AG04450 (cell line): Measurements from ENCODE around the gene NDE1. TPM values are rescaled to one million over a fixed set of nuclear protein-coding genes. Genes with fewer than 3 reads are reported as not detected.
"Not testable (repeated sequence)": the region's sequence is repeated elsewhere in the genome, so short reads cannot be mapped to it uniquely, and the experiment has no call there.

Experiments used
- CTCF ChIA-PET: fragments of 300-600, 350-600 bp; formaldehyde crosslinking; extraction: SDS; loops from one replicate; lab custom pipeline; 2022; ENCODE audit warnings: antibody characterized with exemption, inconsistent platforms; lab: Charles Lee
- POLR2A ChIA-PET: fragments of 350-600 bp; formaldehyde crosslinking; extraction: SDS; loops from one replicate; lab custom pipeline; 2021; ENCODE audit warnings: antibody characterized with exemption, inconsistent platforms; lab: Yijun Ruan, JAX
- DNase-seq: peaks from one replicate; pipeline ENCODE4 v3.0.0-alpha.2; 2011; ENCODE audit warnings: low read depth, low spot score
- H3K27ac ChIP-seq: one replicate; pipeline ENCODE4 v1.5.1; 2012; ENCODE audit warnings: low read depth, low read length, control low read depth
- H3K27me3 ChIP-seq: one replicate; pipeline ENCODE4 v1.6.0; 2012; ENCODE audit warnings: low read length; ENCODE audit not compliant: control insufficient read depth, insufficient read depth
- H3K4me3 ChIP-seq: 2 replicates; pipeline ENCODE4 v1.5.1; 2011; ENCODE audit warnings: mild to moderate bottlenecking, low read depth, low read length, control low read depth
- H3K9me3 ChIP-seq: 2 replicates; pipeline ENCODE4 v1.5.1; 2012; ENCODE audit warnings: low read length; ENCODE audit not compliant: control insufficient read depth, insufficient read depth
- polyA plus RNA-seq: library from polyadenylated mRNA; depleted of rRNA; stranded (reverse); fragments of >200 nt; gene quantifications from 2 replicates; pipeline ENCODE4 v1.2.3, GENCODE V29; 2011
- TF ChIP-seq, protein P1 (sequence below): IDR thresholded peaks from 2 replicates; pipeline ENCODE4 v1.5.1; 2011; ENCODE audit warnings: low read depth, low read length, control low read depth, inconsistent platforms

The NDE1 gene
- polyA plus RNA-seq, 1 experiment = 29.9 TPM

DNA sequence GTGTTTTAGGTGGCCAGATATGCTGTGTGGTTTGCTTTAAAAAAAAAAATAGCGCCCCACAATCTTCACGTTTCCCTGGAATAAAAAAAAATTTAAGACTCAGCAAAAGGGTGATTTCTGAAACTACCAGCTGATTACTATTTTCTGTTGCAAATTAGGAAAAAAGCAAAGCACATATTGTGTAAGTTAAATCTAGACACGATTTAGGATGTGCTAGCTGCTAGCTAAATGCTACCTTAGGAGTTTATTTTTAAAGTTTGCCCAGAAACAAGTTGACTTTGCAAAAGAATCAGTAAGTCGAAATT is 6.1 kb upstream of the NDE1 start:
- peak overlapping the region; percentile 98 for H3K27ac ChIP-seq
- no peaks in the 10 kb centered on the region for H3K27me3 ChIP-seq
- no peaks in the 10 kb centered on the region; the same call in 1 of the 2 replicates for H3K9me3 ChIP-seq
- DNase-seq = no peak
- ChIA-PET POLR2A (interaction anchor here (0.8 kb wide), 1 partner anchor 10 kb away, joined by 5 read pairs; no protein-coding TSS in a partner anchor), CTCF (interaction anchor here (0.8 to 1.3 kb wide), 2 partner anchors 9 to 27 kb away, joined by 3 to 6 read pairs; no protein-coding TSS in a partner anchor)
- H3K4me3 ChIP-seq = peak overlapping the region; percentile 90
- TF ChIP-seq, protein P1, sequence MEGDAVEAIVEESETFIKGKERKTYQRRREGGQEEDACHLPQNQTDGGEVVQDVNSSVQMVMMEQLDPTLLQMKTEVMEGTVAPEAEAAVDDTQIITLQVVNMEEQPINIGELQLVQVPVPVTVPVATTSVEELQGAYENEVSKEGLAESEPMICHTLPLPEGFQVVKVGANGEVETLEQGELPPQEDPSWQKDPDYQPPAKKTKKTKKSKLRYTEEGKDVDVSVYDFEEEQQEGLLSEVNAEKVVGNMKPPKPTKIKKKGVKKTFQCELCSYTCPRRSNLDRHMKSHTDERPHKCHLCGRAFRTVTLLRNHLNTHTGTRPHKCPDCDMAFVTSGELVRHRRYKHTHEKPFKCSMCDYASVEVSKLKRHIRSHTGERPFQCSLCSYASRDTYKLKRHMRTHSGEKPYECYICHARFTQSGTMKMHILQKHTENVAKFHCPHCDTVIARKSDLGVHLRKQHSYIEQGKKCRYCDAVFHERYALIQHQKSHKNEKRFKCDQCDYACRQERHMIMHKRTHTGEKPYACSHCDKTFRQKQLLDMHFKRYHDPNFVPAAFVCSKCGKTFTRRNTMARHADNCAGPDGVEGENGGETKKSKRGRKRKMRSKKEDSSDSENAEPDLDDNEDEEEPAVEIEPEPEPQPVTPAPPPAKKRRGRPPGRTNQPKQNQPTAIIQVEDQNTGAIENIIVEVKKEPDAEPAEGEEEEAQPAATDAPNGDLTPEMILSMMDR = no peak

DNA sequence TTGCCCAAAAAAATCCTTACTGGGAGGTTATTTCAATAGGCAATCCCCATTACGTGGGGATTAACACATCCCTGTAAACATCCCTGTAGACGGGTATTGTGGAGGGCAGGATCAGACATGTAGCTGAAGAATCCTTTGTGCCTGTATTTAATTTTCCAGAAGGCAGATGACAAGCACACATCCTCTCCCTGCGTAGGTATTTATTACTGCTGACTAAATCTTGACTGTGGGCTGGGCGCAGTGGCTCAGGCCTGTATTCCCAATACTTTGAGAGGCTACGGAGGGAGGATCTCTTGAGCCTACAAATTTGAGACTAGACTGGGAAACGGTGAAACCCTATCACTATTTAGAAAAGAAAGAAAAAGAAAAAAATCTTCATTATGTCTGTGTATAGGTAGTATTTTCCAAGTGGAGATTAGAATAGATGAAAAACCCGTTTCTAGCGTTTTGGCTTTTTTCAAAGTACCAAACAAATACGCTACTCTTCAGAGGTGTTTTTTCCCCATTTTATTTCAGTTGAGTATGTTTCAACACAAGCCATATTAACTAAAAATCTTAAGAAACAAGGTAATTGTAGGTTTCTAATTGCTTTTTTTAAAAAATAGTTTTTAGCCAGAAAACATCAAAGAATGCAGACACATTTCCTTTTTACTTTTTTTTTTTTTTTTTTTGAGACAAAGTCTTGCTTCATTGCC is 5.6 kb upstream of the NDE1 start:
- TF ChIP-seq, protein P1 = no peak
- Histone ChIP-seq H3K27me3 (no peaks in the 10 kb centered on the region), H3K9me3 (no peaks in the 10 kb centered on the region; the same call in 1 of the 2 replicates), H3K27ac (no peak overlapping the region), H3K4me3 (no peak overlapping the region)
- CTCF ChIA-PET = interaction anchor here (0.8 kb wide), 1 partner anchor 26 kb away, joined by 3 read pairs; no protein-coding TSS in a partner anchor
- POLR2A ChIA-PET = no interaction called here
- DNase-seq = no peak

DNA sequence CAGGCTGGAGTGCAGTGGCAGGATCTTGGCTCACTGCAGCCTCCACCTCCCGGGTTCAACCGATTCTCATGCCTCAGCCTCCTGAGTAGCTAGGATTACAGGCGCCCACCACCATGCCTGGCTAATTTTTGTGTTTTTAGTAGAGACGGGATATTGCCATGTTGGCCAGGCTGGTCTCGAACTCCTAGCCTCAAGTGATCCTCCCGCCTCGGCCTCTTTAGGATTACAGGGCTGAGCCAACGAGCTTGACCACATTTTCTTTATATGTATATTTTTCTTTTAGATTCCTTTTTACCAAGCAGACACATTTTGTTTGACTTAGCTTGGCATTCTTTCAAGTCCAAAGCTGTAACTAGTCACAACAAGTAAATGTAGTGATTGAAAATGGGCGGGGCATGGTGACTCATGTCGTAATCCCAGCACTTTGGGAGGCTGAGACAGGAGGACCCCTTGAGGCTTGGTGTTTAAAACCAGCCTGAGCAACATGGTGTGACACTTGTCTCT is 5.0 kb upstream of the NDE1 start:
- CTCF ChIA-PET = interaction anchor here (0.9 kb wide), 1 partner anchor 218 kb away, joined by 3 read pairs; no protein-coding TSS in a partner anchor
- H3K27me3 ChIP-seq, H3K27ac ChIP-seq, H3K9me3 ChIP-seq, POLR2A ChIA-PET, H3K4me3 ChIP-seq: not testable (repeated sequence)
- DNase-seq = peak; percentile 87

DNA sequence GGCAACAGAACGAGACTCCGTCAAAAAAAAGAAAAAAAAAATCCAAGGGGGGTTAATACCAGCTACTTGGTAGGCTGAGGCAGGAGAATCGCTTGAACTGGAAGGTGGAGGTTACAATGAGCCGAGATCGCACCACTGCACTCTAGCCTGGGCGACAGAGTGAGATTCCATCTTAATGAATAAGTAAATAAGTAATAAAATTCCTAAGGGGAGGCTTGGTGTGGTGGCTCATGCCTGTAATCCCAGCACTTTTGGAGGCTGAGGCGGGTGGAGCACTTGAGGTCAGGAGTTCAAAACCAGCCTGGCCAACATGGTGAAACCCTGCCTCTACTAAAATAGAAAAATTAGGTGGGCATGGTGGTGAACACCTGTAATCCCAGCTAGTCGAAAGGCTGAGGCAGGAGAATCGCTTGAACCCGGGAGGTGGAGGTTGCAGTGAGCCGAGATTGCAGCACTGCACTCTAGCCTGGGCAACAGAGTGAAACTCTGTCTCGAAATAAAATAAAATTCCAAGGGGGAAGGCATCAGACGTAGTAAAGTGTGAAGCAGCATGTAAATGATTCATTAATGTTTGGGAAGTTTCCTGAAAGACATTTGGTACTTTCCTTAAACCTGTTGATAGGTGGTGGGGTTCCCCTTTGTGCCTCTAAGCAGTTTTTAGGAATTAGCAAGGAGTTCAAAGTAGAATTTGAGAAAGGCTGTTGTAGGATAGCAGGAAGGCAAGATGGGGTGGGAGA is 3.3 kb upstream of the NDE1 start:
- H3K4me3 ChIP-seq, H3K9me3 ChIP-seq, DNase-seq, POLR2A ChIA-PET, H3K27me3 ChIP-seq, H3K27ac ChIP-seq, CTCF ChIA-PET: not testable (repeated sequence)

DNA sequence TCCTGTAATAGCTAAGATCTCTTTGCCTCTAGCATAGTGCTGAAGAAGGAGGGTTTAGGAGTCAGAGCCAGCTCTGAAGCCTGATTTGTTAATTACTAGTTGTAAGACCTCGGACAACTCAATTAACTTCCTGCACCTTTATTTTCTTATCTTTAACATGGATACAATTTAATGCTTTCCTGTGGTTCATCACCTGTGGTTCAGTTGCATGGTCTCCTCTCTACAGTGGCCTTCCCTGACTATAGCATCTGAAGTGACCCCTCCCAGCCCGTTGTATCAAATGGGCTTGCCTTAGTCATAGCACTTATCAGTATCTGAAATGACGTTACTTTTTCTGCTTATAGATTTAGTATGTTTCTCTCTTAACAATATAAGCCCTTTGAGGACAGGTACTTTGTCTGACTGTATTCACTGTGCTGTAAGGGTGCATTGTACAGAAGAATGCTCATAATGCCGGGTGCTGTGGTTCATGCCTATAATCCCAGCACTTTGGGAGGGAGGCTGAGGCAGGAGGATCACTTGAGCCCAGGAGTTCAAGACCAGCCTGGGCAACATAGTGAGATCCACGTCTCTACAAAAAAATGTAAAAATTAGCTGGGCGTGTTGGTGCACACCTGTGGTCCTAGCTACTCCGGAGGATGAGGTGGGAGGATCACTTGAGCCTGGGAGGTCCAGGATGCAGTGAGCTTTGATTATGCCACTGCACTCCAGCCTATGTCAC is 2.6 kb upstream of the NDE1 start:
- CTCF ChIA-PET = interaction anchor here (0.6 kb wide), 1 partner anchor 126 kb away, joined by 3 read pairs; no protein-coding TSS in a partner anchor
- POLR2A ChIA-PET = no interaction called here
- Histone ChIP-seq H3K27ac (no peak overlapping the region), H3K4me3 (no peak overlapping the region), H3K27me3 (no peaks in the 10 kb centered on the region), H3K9me3 (no peaks in the 10 kb centered on the region; the same call in 1 of the 2 replicates)
- TF ChIP-seq, protein P1 = no peak
- no peak for DNase-seq
